AG04450 (cell line): ENCODE data around the gene IFI44L. TPM values are rescaled to one million over a fixed set of nuclear protein-coding genes. Genes with fewer than 3 reads are reported as not detected.
A peak's percentile ranks its signal among the peaks of the same experiment; 100 is the strongest.

Experiments
- CTCF ChIA-PET: fragments of 300-600, 350-600 bp; formaldehyde crosslinking; extraction: SDS; loops from one replicate; lab custom pipeline; 2022; ENCODE audit warnings: antibody characterized with exemption, inconsistent platforms; lab: Charles Lee
- POLR2A ChIA-PET: fragments of 350-600 bp; formaldehyde crosslinking; extraction: SDS; loops from one replicate; lab custom pipeline; 2021; ENCODE audit warnings: antibody characterized with exemption, inconsistent platforms; lab: Yijun Ruan, JAX
- DNase-seq: peaks from one replicate; pipeline ENCODE4 v3.0.0-alpha.2; 2011; ENCODE audit warnings: low read depth, low spot score
- H3K27ac ChIP-seq: one replicate; pipeline ENCODE4 v1.5.1; 2012; ENCODE audit warnings: low read depth, low read length, control low read depth
- H3K27me3 ChIP-seq: one replicate; pipeline ENCODE4 v1.6.0; 2012; ENCODE audit warnings: low read length; ENCODE audit not compliant: control insufficient read depth, insufficient read depth
- H3K4me3 ChIP-seq: 2 replicates; pipeline ENCODE4 v1.5.1; 2011; ENCODE audit warnings: mild to moderate bottlenecking, low read depth, low read length, control low read depth
- H3K9me3 ChIP-seq: 2 replicates; pipeline ENCODE4 v1.5.1; 2012; ENCODE audit warnings: low read length; ENCODE audit not compliant: control insufficient read depth, insufficient read depth
- polyA plus RNA-seq: library from polyadenylated mRNA; depleted of rRNA; stranded (reverse); fragments of >200 nt; gene quantifications from 2 replicates; pipeline ENCODE4 v1.2.3, GENCODE V29; 2011
- TF ChIP-seq, protein P1 (sequence below): IDR thresholded peaks from 2 replicates; pipeline ENCODE4 v1.5.1; 2011; ENCODE audit warnings: low read depth, low read length, control low read depth, inconsistent platforms

The IFI44L gene
- polyA plus RNA-seq, 1 experiment, result 1.1 TPM

DNA sequence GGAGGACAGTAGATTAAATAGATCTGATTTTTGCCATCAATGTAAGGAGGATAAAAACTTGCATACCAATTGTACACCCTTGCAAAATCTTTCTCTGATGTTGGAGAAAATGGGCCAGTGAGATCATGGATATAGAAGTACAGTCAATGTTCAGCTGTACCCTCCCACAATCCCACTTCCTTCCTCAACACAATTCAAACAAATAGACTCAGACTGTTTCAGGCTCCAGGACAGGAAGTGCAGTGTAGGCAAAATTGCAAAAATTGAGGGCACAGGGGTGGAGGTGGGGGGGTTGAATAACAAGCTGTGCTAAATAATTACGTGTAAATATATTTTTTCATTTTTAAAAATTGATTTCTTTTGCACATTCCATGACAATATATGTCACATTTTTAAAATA lies 25.5 kb downstream of the IFI44L start:
- CTCF ChIA-PET, result interaction anchor here (0.7 to 1.7 kb wide), 3 partner anchors 12 to 30 kb away, joined by 3 to 6 read pairs (median 5); no protein-coding TSS in a partner anchor
- POLR2A ChIA-PET, result no interaction called here

GRCh38 chr1:78647238-78647637 lies 27.0 kb downstream of the IFI44L start:
- H3K4me3 ChIP-seq, result no peak overlapping the region
- no peak overlapping the region for H3K27ac ChIP-seq
- no peaks in the 10 kb centered on the region for H3K27me3 ChIP-seq
- CTCF ChIA-PET, result interaction anchor here (1.4 kb wide), 1 partner anchor 29 kb away, joined by 4 read pairs; no protein-coding TSS in a partner anchor
- no peak for DNase-seq
- POLR2A ChIA-PET, result no interaction called here
- TF ChIP-seq, protein P1, sequence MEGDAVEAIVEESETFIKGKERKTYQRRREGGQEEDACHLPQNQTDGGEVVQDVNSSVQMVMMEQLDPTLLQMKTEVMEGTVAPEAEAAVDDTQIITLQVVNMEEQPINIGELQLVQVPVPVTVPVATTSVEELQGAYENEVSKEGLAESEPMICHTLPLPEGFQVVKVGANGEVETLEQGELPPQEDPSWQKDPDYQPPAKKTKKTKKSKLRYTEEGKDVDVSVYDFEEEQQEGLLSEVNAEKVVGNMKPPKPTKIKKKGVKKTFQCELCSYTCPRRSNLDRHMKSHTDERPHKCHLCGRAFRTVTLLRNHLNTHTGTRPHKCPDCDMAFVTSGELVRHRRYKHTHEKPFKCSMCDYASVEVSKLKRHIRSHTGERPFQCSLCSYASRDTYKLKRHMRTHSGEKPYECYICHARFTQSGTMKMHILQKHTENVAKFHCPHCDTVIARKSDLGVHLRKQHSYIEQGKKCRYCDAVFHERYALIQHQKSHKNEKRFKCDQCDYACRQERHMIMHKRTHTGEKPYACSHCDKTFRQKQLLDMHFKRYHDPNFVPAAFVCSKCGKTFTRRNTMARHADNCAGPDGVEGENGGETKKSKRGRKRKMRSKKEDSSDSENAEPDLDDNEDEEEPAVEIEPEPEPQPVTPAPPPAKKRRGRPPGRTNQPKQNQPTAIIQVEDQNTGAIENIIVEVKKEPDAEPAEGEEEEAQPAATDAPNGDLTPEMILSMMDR, result no peak
- H3K9me3 ChIP-seq, result peaks cover 5% of the 10 kb centered on the region

More for the DNA sequence above, 25.5 kb downstream of the IFI44L start:
- no peak for DNase-seq
- TF ChIP-seq, protein P1, result no peak
- Histone ChIP-seq H3K27me3 (no peaks in the 10 kb centered on the region), H3K9me3 (peaks cover 5% of the 10 kb centered on the region; the same call in 1 of the 2 replicates), H3K4me3 (no peak overlapping the region), H3K27ac (no peak overlapping the region)

GRCh38 chr1:78649628-78650027 lies 29.4 kb downstream of the IFI44L start, which contains the start of gene IFI44:
TSS of gene IFI44 (plus strand) at chr1:78649831. CDS start at chr1:78650196, 365 bp downstream.
- ChIA-PET POLR2A (no interaction called here), CTCF (interaction anchor here (0.6 to 0.9 kb wide), 3 partner anchors 26 to 44 kb away, joined by 3 to 8 read pairs (median 4); no protein-coding TSS in a partner anchor)
- DNase-seq, result peak; percentile 46
- H3K4me3 ChIP-seq, result peak within 1 kb of the TSS; percentile 35
- H3K9me3 ChIP-seq, result peaks cover 5% of the 10 kb centered on the region
- no peak within 1 kb of the TSS for H3K27ac ChIP-seq
- TF ChIP-seq, protein P1, result no peak
- no peaks in the 10 kb centered on the region for H3K27me3 ChIP-seq

GRCh38 chr1:78650114-78650660 lies 29.9 kb downstream of the IFI44L start:
- Histone ChIP-seq H3K27ac (no peak overlapping the region), H3K4me3 (no peak overlapping the region)
- POLR2A ChIA-PET, result no interaction called here

GRCh38 chr1:78651241-78651640 lies 31.0 kb downstream of the IFI44L start:
- TF ChIP-seq, protein P1, result no peak
- no peaks in the 10 kb centered on the region for H3K27me3 ChIP-seq
- no peak overlapping the region for H3K27ac ChIP-seq
- no peak for DNase-seq
- H3K9me3 ChIP-seq, result peaks cover 5% of the 10 kb centered on the region
- H3K4me3 ChIP-seq, result no peak overlapping the region
- ChIA-PET CTCF (no interaction called here), POLR2A (no interaction called here)

More at GRCh38 chr1:78650114-78650660, 29.9 kb downstream of the IFI44L start:
- no peaks in the 10 kb centered on the region for H3K27me3 ChIP-seq
- CTCF ChIA-PET, result interaction anchor here (0.6 to 0.9 kb wide), 3 partner anchors 26 to 44 kb away, joined by 3 to 8 read pairs (median 4); no protein-coding TSS in a partner anchor
- peaks cover 5% of the 10 kb centered on the region for H3K9me3 ChIP-seq
- TF ChIP-seq, protein P1, result no peak
- no peak for DNase-seq
